Endothelial cell of umbilical vein (primary cell): ENCODE measurements around the gene FAM161A. TPM values are rescaled to one million over a fixed set of nuclear protein-coding genes. Genes with fewer than 3 reads are reported as not detected.

Experiments used
- BruUV-seq: library from RNA; stranded (reverse); fragments of 400-500 nt; replicated peaks from 2 replicates; lab custom pipeline; 2021; lab: Mats Ljungman, UMichigan
- CTCF ChIA-PET: fragments of 300-600, 350-600 bp; sonication (Branson Sonifier 250); formaldehyde crosslinking; loops from one replicate; lab custom pipeline; 2021; ENCODE audit warnings: antibody characterized with exemption, inconsistent platforms; lab: Charles Lee
- POLR2A ChIA-PET: fragments of 300-600, 350-600 bp; sonication (Branson Sonifier 250); formaldehyde crosslinking; loops from one replicate; lab custom pipeline; 2021; ENCODE audit warnings: antibody characterized with exemption, inconsistent platforms; lab: Charles Lee
- DNase-seq: peaks from one replicate; pipeline ENCODE4 v3.0.0-alpha.2; 2011; ENCODE audit warnings: low read depth, low spot score
- FAIRE-seq: peaks from 2 replicates; lab custom pipeline; 2011; peaks lifted over from hg19 to GRCh38; lab: Jason Lieb, UNC
- H2AFZ ChIP-seq: 2 replicates; pipeline ENCODE4 v1.6.0; 2012; ENCODE audit warnings: low read depth, low read length, control low read depth, inconsistent platforms
- H3K27ac ChIP-seq: 2 replicates; pipeline ENCODE4 v1.5.1; 2011; ENCODE audit warnings: low read depth, mild to moderate bottlenecking, control low read depth, low read length, moderate library complexity; ENCODE audit not compliant: insufficient read depth
- H3K27me3 ChIP-seq, 2 experiments: 2 replicates each; pipeline versions ENCODE4 v1.6.0 to v1.6.1; 2011; ENCODE audit warnings: low read length in 2 of 2, mixed read lengths in 1 of 2; ENCODE audit not compliant: control insufficient read depth in 2 of 2, insufficient read depth in 2 of 2
- H3K36me3 ChIP-seq, 2 experiments: 2 replicates in 1 of 2; 3 replicates in 1 of 2; pipeline ENCODE4 v1.5.1; 2011; ENCODE audit warnings: low read length in 2 of 2, mild to moderate bottlenecking in 1 of 2, moderate library complexity in 1 of 2; ENCODE audit not compliant: control insufficient read depth in 2 of 2, insufficient read depth in 2 of 2; ENCODE audit errors: extremely low read depth in 1 of 2
- H3K4me1 ChIP-seq: 3 replicates; pipeline ENCODE4 v1.5.1; 2011; ENCODE audit warnings: mild to moderate bottlenecking, low read length; ENCODE audit not compliant: control insufficient read depth, insufficient read depth; ENCODE audit errors: extremely low read depth
- H3K4me2 ChIP-seq: 2 replicates; pipeline ENCODE4 v1.6.1; 2011; ENCODE audit warnings: low read length, control low read depth, mixed read lengths; ENCODE audit not compliant: insufficient read depth
- H3K4me3 ChIP-seq, 3 experiments: fragments of 200-600 bp in 1 of 3; sonication (generic), shearing (Covaris generic) in 1 of 3; replicated peaks in 1 of 3; 2 replicates each; pipeline ENCODE4 v1.5.1; 2011 to 2016; ENCODE audit warnings: control low read depth in 3 of 3, low read length in 3 of 3, mild to moderate bottlenecking in 2 of 3, inconsistent platforms in 1 of 3, low read depth in 1 of 3, moderate library complexity in 1 of 3; ENCODE audit not compliant: insufficient read depth in 1 of 3
- H3K79me2 ChIP-seq: 2 replicates; pipeline ENCODE4 v1.6.0; 2012; ENCODE audit warnings: low read length, inconsistent platforms; ENCODE audit not compliant: control insufficient read depth, insufficient read depth
- H3K9ac ChIP-seq: replicated peaks from 2 replicates; pipeline ENCODE3; 2011; ENCODE audit warnings: low read length, control low read depth; ENCODE audit not compliant: insufficient read depth; ENCODE audit errors: extremely low read depth
- H3K9me1 ChIP-seq: replicated peaks from 3 replicates; pipeline ENCODE4 v1.6.0; 2011; ENCODE audit warnings: mild to moderate bottlenecking, low read length; ENCODE audit not compliant: control insufficient read depth, insufficient read depth; ENCODE audit errors: extremely low read depth
- H3K9me3 ChIP-seq: replicated peaks from 2 replicates; pipeline ENCODE4 v1.5.1; 2012; ENCODE audit warnings: low read length, inconsistent platforms; ENCODE audit not compliant: control insufficient read depth, insufficient read depth
- H4K20me1 ChIP-seq: replicated peaks from 2 replicates; pipeline ENCODE3; 2011; ENCODE audit warnings: mild to moderate bottlenecking, low read length; ENCODE audit not compliant: control insufficient read depth, insufficient read depth; ENCODE audit errors: extremely low read depth
- EZH2 ChIP-seq: IDR thresholded peaks from 2 replicates; pipeline ENCODE4 v1.6.1; 2012; ENCODE audit warnings: borderline replicate concordance, low read depth, mild to moderate bottlenecking, moderate library complexity, low read length, inconsistent platforms; ENCODE audit not compliant: severe bottlenecking
- FOS ChIP-seq: IDR thresholded peaks from 2 replicates; pipeline ENCODE4 v1.6.1; 2011; ENCODE audit warnings: mild to moderate bottlenecking, low read length, moderate library complexity, borderline replicate concordance; ENCODE audit not compliant: insufficient read depth
- GATA2 ChIP-seq: IDR thresholded peaks from 2 replicates; pipeline ENCODE4 v1.7.0; 2011; ENCODE audit warnings: low read depth, mild to moderate bottlenecking, moderate library complexity, mixed read lengths, low read length; ENCODE audit not compliant: insufficient read length, insufficient read depth
- JUN ChIP-seq: IDR thresholded peaks from 2 replicates; pipeline ENCODE4 v1.6.1; 2011; ENCODE audit warnings: borderline replicate concordance, low read depth; ENCODE audit not compliant: insufficient read length, insufficient read depth
- MYC ChIP-seq: IDR thresholded peaks from one replicate; pipeline ENCODE4 v1.6.1; 2011; ENCODE audit warnings: mild to moderate bottlenecking, low read depth, low read length
- POLR2A ChIP-seq: IDR thresholded peaks from 2 replicates; pipeline ENCODE4 v1.6.1; 2012; ENCODE audit warnings: low read depth, mild to moderate bottlenecking, control low read depth, low read length
- POLR2AphosphoS5 ChIP-seq: IDR thresholded peaks from 2 replicates; pipeline ENCODE4 v1.6.1; 2012; ENCODE audit warnings: low read depth, mild to moderate bottlenecking, control low read depth, low read length, moderate library complexity; ENCODE audit not compliant: insufficient read depth
- dilution Hi-C: fragments of 300-500 bp; cut with MboI; formaldehyde crosslinking; loops from one replicate; pipeline ENCODE4 v1.15.0; 2019; ENCODE audit warnings: low sequenced_read_pairs; ENCODE audit not compliant: extremely low pct_ligation_motif_present
- intact Hi-C: fragments of 100-400 bp; cut with micrococcal nuclease; formaldehyde crosslinking; loops from one replicate; pipeline ENCODE4 v1.10.0; 2022
- polyA plus RNA-seq, 4 experiments: library from polyadenylated mRNA; depleted of rRNA in 3 of 4; stranded (reverse) in 3 of 4; unstranded in 1 of 4; fragments of >200 nt; gene quantifications; 2 replicates each; pipeline versions ENCODE4 v1.2.1 to v1.2.3, GENCODE V29; 2011 to 2012; ENCODE audit warnings: missing spikeins in 1 of 4
- total RNA-seq: library from RNA; stranded (reverse); gene quantifications from 2 replicates; pipeline ENCODE4 v1.2.3, GENCODE V29; 2021
- TF ChIP-seq, protein P1 (sequence below), 2 donors: IDR thresholded peaks; 1 replicate in 1 of 2; 2 replicates in 1 of 2; pipeline ENCODE4 v1.5.1; 2011; ENCODE audit warnings: low read length in 2 of 2, mild to moderate bottlenecking in 2 of 2, moderate library complexity in 2 of 2, control low read depth in 1 of 2, inconsistent platforms in 1 of 2, low read depth in 1 of 2; ENCODE audit not compliant: insufficient read depth in 1 of 2; ENCODE audit errors: extremely low read depth in 1 of 2
- TF ChIP-seq, protein P2 (sequence below): IDR thresholded peaks from 2 replicates; pipeline ENCODE4 v1.6.1; 2011; ENCODE audit not compliant: insufficient read depth, insufficient read length

FAM161A gene
- total and polyA plus RNA-seq, 2 donors (not counting 3 experiments of a cell fraction or from before 2014, with no cell fraction given): 0.81 to 6.1 TPM

DNA sequence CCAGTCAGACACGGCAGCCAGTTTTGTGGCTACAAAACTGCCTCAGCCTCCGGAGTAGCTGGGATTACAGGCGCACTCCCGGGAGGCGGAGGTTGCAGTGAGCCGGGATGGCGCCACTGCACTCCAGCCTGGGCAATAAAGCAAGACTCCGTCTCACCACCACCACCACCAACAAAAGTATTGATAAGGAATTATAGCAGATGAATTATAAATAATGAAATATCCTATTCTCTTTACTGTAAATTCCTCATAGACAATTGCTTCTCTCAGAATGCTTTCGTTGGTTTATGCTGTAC lies 1.4 kb upstream of the FAM161A start:
- Histone ChIP-seq H3K4me1 (peaks cover 5% of the 10 kb centered on the region), H3K27me3 (no peaks in the 10 kb centered on the region), H4K20me1 (no peaks in the 10 kb centered on the region), H3K9ac (peak overlapping the region; percentile 46), H3K27ac (peak overlapping the region; percentile 43), H3K4me3 (peak overlapping the region; percentile 33 to 93 (median 74)), H3K4me2 (peak overlapping the region; percentile 90), H2AFZ (peak overlapping the region; percentile 96), H3K36me3 (no peaks in the 10 kb centered on the region), H3K9me1 (no peaks in the 10 kb centered on the region), H3K9me3 (no peaks in the 10 kb centered on the region), H3K79me2 (no peaks in the 10 kb centered on the region)
- intact Hi-C loops: loop anchor here (2.0 to 10.0 kb wide), 2 partner anchors 34 to 160 kb away; partner anchors contain the start of gene CCT4
- ChIA-PET POLR2A (no interaction called here), CTCF (interaction anchor here (1.5 kb wide), 1 partner anchor 10 kb away, joined by 4 read pairs; no protein-coding TSS in a partner anchor)
- TF ChIP-seq, protein P1, sequence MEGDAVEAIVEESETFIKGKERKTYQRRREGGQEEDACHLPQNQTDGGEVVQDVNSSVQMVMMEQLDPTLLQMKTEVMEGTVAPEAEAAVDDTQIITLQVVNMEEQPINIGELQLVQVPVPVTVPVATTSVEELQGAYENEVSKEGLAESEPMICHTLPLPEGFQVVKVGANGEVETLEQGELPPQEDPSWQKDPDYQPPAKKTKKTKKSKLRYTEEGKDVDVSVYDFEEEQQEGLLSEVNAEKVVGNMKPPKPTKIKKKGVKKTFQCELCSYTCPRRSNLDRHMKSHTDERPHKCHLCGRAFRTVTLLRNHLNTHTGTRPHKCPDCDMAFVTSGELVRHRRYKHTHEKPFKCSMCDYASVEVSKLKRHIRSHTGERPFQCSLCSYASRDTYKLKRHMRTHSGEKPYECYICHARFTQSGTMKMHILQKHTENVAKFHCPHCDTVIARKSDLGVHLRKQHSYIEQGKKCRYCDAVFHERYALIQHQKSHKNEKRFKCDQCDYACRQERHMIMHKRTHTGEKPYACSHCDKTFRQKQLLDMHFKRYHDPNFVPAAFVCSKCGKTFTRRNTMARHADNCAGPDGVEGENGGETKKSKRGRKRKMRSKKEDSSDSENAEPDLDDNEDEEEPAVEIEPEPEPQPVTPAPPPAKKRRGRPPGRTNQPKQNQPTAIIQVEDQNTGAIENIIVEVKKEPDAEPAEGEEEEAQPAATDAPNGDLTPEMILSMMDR (IDR thresholded peaks at IDR 0.05; ENCODE audit: extremely low read depth in 1 of 2, insufficient read depth in 1 of 2, low read depth in 1 of 2, low read length in 2 of 2): no peak
- TF ChIP-seq MYC: no peak
- TF ChIP-seq JUN: no peak
- no peak for TF ChIP-seq POLR2AphosphoS5
- TF ChIP-seq POLR2A: no peak
- TF ChIP-seq GATA2: no peak
- no peak for TF ChIP-seq FOS
- no peak for TF ChIP-seq EZH2
- TF ChIP-seq, protein P2, sequence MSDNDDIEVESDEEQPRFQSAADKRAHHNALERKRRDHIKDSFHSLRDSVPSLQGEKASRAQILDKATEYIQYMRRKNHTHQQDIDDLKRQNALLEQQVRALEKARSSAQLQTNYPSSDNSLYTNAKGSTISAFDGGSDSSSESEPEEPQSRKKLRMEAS: no peak
- DNase-seq (no peak), FAIRE-seq (no peak)
- no TSS peak for BruUV-seq
- dilution Hi-C loops: no loop called here
